Posterior cingulate gyrus (tissue), 11 donors: ENCODE results near the gene METAP2.

ENCODE experiments used
- DNase-seq, 10 donors: peaks; one replicate each; pipeline versions ENCODE4 v3.0.0 to v3.0.0-alpha.2; 2020 to 2021; ENCODE audit warnings: mixed read lengths in 3 of 10
- intact Hi-C: fragments of 100-400 bp; cut with DNase I; formaldehyde crosslinking; loops from one replicate; pipeline ENCODE4 v1.15.1; 2023

Gene METAP2

GRCh38 chr12:95546491-95546813 is 72.5 kb downstream of the METAP2 start:
- DNase-seq = no peak
- intact Hi-C loops = loop anchor here (5.0 kb wide), 1 partner anchor 894 kb away; the partner anchor contains the start of gene TMCC3

GRCh38 chr12:95547522-95548055 is 73.6 kb downstream of the METAP2 start:
- intact Hi-C loops = loop anchor here (5.0 kb wide), 1 partner anchor 895 kb away; the partner anchor contains the start of gene TMCC3
- no peak for DNase-seq

DNA sequence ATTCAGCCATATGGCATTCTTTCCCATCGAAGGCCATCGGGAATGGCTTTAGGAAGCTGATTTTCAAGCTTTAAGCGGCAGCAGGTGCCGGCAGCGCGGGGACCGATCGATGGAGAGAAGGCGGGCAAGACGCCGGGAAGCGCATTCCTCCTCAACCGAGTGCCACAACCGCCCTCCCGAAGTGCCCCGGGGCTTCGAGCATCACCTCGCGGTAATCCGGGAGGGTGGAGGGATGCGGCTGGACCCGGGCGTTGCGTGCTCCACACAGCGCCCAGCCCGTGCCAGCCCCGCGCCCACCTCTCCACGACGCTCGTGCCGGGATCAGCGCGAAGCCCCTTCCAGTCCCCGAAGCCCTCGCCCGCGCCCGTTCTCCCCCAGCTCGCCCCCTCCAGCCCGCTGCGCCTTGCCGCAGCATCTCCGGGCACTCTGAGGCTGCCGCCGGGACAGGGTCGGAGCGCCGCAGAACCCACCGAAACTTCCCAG is 74.1 kb downstream of the METAP2 start:
- intact Hi-C loops = loop anchor here (5.0 kb wide), 1 partner anchor 896 kb away; the partner anchor contains the start of gene TMCC3
- DNase-seq = peak in 7 of 10 donors; percentile 13 to 91 (median 27)

DNA sequence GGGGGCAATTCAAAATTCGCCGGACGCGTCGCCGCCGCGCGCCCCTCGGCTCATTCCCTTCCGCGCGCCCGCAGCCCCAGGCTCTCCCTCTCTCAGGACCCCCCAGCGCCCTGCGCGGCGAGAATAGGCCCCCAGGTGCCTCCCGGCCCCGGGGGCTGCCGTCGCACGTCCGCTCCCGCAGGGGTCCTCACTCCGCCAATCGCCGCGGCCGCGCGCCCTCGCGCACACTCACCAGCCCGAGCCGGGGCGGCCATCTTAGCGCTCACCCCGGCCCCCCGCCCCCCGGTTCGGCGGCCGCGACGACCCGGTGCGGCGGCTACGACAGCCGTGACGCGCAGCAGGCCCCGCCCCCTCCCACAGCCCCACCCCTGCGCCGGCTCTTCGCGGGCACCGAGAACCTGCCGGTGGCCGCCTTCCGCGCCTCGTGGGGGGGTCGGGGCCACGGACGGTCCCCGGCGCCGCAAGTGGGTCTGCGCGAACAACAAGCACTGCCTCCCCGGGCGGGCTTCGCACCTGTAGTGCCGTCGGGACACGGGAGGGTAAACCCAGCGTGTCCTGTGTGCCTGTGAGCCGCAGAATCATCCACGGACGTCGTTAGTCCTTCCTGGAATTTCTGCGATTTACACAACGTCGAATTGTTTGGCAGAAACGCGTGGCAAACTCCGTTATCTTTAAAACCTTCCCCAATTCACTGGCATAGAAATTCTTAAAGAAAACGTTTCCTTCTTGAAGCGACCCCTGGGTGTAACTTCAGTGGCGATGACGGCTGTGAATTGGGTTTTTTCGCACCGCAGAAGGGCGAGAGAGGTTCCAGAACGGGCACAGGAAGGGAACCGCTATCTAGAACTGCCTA is 74.8 kb downstream of the METAP2 start:
- DNase-seq = peak in 9 of 10 donors; percentile 21 to 91 (median 53)
- intact Hi-C loops = loop anchor here (5.0 kb wide), 1 partner anchor 896 kb away; the partner anchor contains the start of gene TMCC3

DNA sequence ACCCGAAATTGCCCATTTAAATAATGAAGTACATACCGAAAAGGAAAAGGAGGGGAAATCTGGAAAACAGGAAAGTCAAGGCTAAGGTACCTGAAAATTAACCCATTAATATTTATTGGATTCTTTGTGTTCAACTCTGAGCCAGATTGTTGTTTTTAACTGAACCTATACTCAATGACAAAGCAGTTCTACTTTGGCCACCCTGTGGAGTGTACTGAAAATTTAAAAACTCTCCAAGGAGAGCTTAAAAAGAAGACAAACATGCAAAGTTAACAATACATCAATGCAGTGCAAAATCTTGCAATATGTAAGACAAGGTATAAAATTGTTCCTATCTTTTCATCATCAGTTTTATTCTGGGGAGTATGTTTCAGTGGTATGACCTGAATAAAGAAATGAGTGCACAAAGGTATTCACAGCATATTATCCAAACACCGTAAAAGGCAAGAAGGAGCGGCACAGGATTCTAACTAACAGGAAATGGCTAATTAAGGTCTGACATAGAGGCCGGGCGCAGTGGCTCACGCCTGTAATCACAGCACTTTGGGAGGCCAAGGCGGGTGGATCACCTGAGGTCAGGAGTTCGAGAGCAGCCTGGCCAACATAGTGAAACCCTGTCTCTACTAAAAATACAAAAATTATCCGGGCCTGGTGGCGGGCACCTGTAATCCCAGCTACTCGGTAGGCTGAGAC is 75.6 kb downstream of the METAP2 start:
- intact Hi-C loops = loop anchor here (5.0 kb wide), 1 partner anchor 897 kb away; the partner anchor contains the start of gene TMCC3
- DNase-seq = no peak

- intact Hi-C loops = no loop called here
- DNase-seq = no peak
Observed at GRCh38 chr12:95551305-95551704, 77.4 kb downstream of the METAP2 start, which contains the start of gene USP44. Gene USP44 (minus strand): TSS chr12:95551476. CDS start chr12:95534256, 17,220 bp downstream.

DNA sequence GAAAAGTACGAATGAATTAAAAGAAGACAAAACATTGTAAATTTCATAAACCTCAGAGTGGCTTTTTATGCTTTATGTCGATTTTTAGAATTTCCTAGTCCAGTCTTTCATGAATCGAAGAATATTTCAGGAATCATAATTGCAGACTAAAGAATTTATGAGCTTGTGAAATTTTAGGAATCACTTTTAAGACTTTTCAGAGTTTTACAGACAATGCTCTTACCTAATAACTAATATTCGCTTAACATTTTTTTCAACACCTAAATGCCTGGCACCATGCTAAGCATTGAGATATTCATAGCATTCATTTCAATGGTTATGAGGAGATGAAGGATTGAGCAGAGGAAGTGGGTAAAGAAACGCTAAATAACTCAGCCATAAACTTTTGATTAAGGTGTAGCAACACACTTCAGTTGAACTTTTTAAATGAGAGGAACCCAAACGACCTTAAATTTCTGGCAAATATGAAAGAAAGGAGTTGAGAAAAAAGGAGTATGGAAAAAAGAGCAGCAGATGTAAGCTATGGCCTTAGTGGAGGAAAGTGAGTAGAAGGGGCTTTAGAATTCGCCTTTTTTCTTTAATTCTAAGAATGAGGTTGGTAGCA is 78.1 kb downstream of the METAP2 start:
- no peak for DNase-seq
- intact Hi-C loops = no loop called here

DNA sequence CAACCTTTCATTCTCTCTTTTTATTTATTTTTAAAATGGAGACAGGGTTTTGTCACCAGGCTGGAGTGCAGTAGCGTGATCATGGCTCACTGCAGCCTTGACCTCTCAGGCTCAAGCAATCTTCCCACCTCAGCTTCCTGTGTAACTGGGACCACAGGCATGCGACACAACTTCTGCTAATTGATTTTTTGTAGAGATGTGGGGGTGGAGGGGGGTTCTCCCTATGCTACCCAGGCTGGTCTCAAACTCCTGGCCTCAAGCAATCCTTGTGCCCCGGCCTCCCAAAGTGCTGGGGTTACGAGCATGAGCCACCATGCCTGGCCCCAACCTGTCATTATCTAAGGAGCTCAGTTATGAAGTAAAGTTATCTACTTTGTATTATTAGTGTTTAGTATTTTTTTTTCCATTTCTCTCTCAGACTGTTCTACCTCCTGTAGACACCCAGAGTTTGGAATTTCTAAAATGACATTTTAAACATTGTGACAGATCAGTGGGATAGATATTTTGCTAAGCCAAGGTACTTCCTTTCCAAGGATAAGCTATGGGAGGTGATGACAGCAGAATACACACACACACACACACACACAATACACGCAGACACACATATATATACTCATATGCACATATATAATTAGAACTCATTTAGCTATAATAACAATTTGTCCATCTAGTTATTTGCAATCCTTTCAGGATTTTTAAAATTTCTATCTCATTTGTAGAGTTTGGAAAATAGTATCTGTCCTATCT is 79.4 kb downstream of the METAP2 start:
- no peak for DNase-seq
- intact Hi-C loops = no loop called here

DNA sequence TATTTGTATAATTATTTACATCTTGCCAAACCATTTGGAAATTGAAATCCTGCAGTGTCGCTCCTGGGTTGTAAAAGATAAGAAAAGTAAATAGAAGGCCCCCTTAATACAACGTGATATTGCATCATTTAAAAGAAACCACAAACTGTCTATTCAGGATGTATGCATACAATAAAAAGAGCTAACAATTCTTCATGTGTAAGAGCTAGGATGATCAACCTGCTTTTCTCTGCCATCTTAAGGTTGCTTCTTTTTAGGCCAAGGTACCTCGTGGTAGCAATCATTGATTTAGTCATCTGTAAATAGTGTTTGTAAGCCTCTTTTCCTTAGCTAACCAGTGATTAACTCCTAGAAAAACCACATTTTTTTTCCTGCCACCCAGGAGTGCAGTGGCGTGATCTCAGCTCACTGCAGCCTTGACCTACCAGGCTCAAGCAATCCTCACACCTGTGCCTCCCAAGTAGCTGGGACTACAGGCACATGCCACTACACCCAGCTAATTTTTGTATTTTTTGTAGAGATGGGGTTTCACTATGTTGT is 80.7 kb downstream of the METAP2 start:
- intact Hi-C loops = no loop called here
- DNase-seq = no peak

DNA sequence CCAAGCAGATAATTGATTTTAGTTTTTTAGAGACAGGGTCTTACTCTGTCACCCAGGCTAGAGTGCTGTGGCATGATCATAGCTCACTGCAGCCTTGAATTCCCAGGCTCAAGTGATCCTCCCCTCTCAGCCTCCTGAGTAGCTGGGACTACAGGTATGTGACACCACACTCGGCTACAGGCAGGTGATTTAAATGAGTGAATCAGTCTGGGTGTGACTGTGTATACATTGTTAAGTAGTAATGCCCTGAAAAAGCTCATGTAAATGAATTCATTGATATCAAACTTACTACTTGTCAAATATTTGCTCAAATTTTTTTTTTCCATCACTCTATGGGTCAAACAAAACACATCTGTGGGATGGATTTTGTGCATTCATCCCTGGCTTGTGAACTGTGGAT is 83.7 kb downstream of the METAP2 start:
- no peak for DNase-seq
- intact Hi-C loops = no loop called here
